Hepatocyte (in vitro differentiated cells): Measurements from ENCODE around the gene STARD10. TPM values are rescaled to one million over a fixed set of nuclear protein-coding genes. Genes with fewer than 3 reads are reported as not detected.

Experiments used
- DNase-seq: peaks from one replicate; pipeline ENCODE4 v3.0.0-alpha.2; 2016; ENCODE audit warnings: low spot score
- H2AFZ ChIP-seq: fragments of 200-600 bp; sonication (generic); 2 replicates; pipeline ENCODE4 v1.6.0; 2016; ENCODE audit warnings: antibody characterized with exemption, mild to moderate bottlenecking
- H3K27ac ChIP-seq: fragments of 200-600 bp; sonication (generic); 2 replicates; pipeline ENCODE4 v1.5.1; 2016; ENCODE audit warnings: mild to moderate bottlenecking
- H3K27me3 ChIP-seq: fragments of 200-600 bp; sonication (generic); 2 replicates; pipeline ENCODE4 v1.6.1; 2016
- H3K36me3 ChIP-seq: fragments of 200-600 bp; sonication (generic); replicated peaks from 2 replicates; pipeline ENCODE4 v1.5.1; 2016; ENCODE audit warnings: low read depth; ENCODE audit not compliant: insufficient read depth
- H3K4me1 ChIP-seq: fragments of 200-600 bp; sonication (generic); 2 replicates; pipeline ENCODE4 v1.5.1; 2016; ENCODE audit warnings: mild to moderate bottlenecking, moderate library complexity; ENCODE audit not compliant: insufficient read depth
- H3K4me2 ChIP-seq: fragments of 200-600 bp; sonication (generic); 2 replicates; pipeline ENCODE4 v1.6.0; 2016
- H3K4me3 ChIP-seq: fragments of 200-600 bp; sonication (generic); 2 replicates; pipeline ENCODE4 v1.5.1; 2016; ENCODE audit warnings: mild to moderate bottlenecking
- H3K79me2 ChIP-seq: fragments of 200-600 bp; sonication (generic); 2 replicates; pipeline ENCODE4 v1.6.0; 2017; ENCODE audit warnings: mild to moderate bottlenecking
- H3K9me2 ChIP-seq: fragments of 200-600 bp; sonication (generic); replicated peaks from 2 replicates; pipeline ENCODE4 v1.6.0; 2017; ENCODE audit warnings: mild to moderate bottlenecking; ENCODE audit not compliant: insufficient read depth
- H3K9me3 ChIP-seq: fragments of 200-600 bp; sonication (generic); 2 replicates; pipeline ENCODE4 v1.5.1; 2016; ENCODE audit warnings: low read depth, mild to moderate bottlenecking
- H4K20me1 ChIP-seq: fragments of 200-600 bp; sonication (generic); 2 replicates; pipeline ENCODE4 v1.6.0; 2016; ENCODE audit warnings: mild to moderate bottlenecking; ENCODE audit not compliant: insufficient read depth, poor library complexity, severe bottlenecking
- EZH2 ChIP-seq: fragments of 200-600 bp; sonication (generic); IDR thresholded peaks from 2 replicates; pipeline ENCODE4 v1.6.1; 2016; ENCODE audit warnings: antibody characterized with exemption, mild to moderate bottlenecking, borderline replicate concordance
- EZH2phosphoT487 ChIP-seq: fragments of 200-600 bp; sonication (generic); IDR thresholded peaks from one replicate; pipeline ENCODE4 v1.6.1; 2018; ENCODE audit warnings: antibody characterized with exemption, mild to moderate bottlenecking, low read depth, moderate library complexity; ENCODE audit not compliant: unreplicated experiment, severe bottlenecking
- WGBS: methylation state at CpG from one replicate; pipeline ENCODE4 v1.1.6; 2016; ENCODE audit warnings: low lambda C conversion rate; ENCODE audit errors: missing lambda C conversion rate; 5-methylcytosine and 5-hydroxymethylcytosine counted together
- polyA plus RNA-seq: library from polyadenylated mRNA; unstranded; fragments of >200 nt; fragmentation: Nextera tagmentation; extraction: Ambion mirVana; gene quantifications from 2 replicates; pipeline ENCODE4 v1.2.1, GENCODE V29; 2016
- total RNA-seq: library from RNA; depleted of rRNA; stranded (reverse); fragments of >200 nt; gene quantifications from 2 replicates; pipeline ENCODE4 v1.2.3, GENCODE V29; 2014
- TF ChIP-seq, protein P1 (sequence below): fragments of 200-600 bp; sonication (generic); IDR thresholded peaks from 2 replicates; pipeline ENCODE4 v1.5.1; 2016; ENCODE audit warnings: antibody characterized with exemption, mild to moderate bottlenecking; ENCODE audit not compliant: poor library complexity

The STARD10 gene
- total and polyA plus RNA-seq, 2 experiments from 2014 or later, result 290 to 686 TPM

DNA sequence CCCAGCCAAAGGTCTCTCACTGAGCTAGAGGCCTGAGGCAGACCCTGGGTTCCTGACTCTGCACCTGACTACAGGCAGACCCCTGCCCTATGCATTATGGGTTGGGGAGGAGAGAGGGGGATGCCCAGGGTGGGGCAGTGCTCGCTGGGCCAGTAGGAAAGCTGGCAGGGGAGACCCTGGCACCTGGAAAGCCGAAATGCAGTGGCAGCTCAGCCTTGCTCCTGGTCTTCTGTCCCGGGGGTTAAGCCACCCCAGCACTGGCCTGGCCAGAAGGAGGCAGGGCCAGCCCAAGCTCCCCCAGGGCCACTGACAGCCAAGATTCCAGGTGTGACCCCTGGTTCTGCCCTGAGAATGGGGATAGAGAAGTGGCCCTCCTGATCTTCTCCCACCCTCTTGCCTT, 47.0 kb downstream of the STARD10 start:
- Histone ChIP-seq H3K27me3 (no peaks in the 10 kb centered on the region), H3K4me1 (peaks cover 51% of the 10 kb centered on the region), H3K27ac (no peak overlapping the region), H3K4me3 (no peak overlapping the region), H3K9me3 (no peaks in the 10 kb centered on the region), H3K9me2 (no peaks in the 10 kb centered on the region), H2AFZ (no peak overlapping the region), H3K79me2 (peaks cover 74% of the 10 kb centered on the region), H3K36me3 (no peaks in the 10 kb centered on the region), H4K20me1 (no peaks in the 10 kb centered on the region), H3K4me2 (no peak overlapping the region)
- DNase-seq, result no peak
- TF ChIP-seq EZH2phosphoT487 (no peak), EZH2 (no peak)
- TF ChIP-seq, protein P1, sequence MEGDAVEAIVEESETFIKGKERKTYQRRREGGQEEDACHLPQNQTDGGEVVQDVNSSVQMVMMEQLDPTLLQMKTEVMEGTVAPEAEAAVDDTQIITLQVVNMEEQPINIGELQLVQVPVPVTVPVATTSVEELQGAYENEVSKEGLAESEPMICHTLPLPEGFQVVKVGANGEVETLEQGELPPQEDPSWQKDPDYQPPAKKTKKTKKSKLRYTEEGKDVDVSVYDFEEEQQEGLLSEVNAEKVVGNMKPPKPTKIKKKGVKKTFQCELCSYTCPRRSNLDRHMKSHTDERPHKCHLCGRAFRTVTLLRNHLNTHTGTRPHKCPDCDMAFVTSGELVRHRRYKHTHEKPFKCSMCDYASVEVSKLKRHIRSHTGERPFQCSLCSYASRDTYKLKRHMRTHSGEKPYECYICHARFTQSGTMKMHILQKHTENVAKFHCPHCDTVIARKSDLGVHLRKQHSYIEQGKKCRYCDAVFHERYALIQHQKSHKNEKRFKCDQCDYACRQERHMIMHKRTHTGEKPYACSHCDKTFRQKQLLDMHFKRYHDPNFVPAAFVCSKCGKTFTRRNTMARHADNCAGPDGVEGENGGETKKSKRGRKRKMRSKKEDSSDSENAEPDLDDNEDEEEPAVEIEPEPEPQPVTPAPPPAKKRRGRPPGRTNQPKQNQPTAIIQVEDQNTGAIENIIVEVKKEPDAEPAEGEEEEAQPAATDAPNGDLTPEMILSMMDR, result no peak
- 86% methylated on average over 3 of the region's 3 CpGs for WGBS

DNA sequence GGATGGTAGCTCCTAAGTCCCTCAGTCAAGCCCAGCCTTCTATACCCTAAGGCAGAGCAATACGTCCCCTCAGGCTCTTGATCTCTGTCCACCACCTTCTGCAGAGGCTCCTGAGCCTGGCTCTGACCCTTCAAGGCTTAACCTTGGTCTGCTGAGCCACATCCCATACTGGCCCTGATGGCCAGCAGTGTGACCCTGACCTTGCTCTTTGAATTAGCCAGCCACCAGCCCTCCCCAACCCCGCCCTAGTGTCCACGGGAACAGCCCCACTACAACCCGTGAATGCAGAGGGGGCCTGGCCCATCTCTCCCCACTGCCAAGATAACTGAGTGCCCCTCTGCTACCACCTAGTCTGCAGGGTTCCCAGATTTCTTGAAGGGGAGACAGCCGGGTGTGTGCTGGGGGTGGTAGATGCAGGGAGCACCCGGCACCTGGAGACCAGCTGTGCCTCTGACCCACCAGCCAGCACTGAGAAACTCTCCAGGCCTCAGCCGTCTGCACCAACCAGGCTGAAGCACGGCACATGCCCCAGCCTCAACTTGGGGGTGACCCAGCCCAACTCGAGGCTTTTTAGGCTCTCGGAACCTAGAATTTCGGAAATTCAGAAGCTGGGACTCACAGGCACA, 47.8 kb downstream of the STARD10 start:
- Histone ChIP-seq H4K20me1 (no peaks in the 10 kb centered on the region), H3K4me1 (peaks cover 51% of the 10 kb centered on the region), H3K79me2 (peaks cover 74% of the 10 kb centered on the region), H3K4me3 (no peak overlapping the region), H3K27me3 (no peaks in the 10 kb centered on the region), H3K9me2 (no peaks in the 10 kb centered on the region), H3K4me2 (no peak overlapping the region), H3K9me3 (no peaks in the 10 kb centered on the region), H3K27ac (no peak overlapping the region), H3K36me3 (no peaks in the 10 kb centered on the region), H2AFZ (no peak overlapping the region)
- 80% methylated on average over 11 of the region's 11 CpGs for WGBS
- TF ChIP-seq EZH2phosphoT487, result no peak
- TF ChIP-seq, protein P1, result no peak
- no peak for TF ChIP-seq EZH2
- DNase-seq, result no peak

DNA sequence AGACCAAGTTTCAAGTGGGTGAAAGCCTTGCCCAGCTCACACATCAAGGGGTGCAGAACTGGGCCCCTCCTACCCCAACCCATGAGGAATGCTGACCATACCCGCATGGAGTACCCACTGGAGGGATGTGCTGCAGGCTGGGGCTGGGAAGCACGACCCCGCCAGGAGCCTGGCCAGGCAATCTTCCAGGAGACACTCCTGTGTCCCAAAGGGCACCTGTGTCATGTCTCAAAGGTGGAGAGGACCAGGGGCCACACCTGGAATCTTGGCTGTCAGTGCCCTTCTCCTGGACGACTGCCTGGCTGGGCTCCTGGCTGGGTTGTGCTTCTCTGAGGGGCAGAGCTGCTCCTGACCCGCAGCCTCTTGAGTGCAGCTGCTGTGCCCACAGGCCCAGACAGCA, 48.3 kb downstream of the STARD10 start:
- Histone ChIP-seq H3K27ac (no peak overlapping the region), H3K4me1 (peaks cover 48% of the 10 kb centered on the region), H3K79me2 (peaks cover 71% of the 10 kb centered on the region), H2AFZ (no peak overlapping the region), H3K4me2 (no peak overlapping the region), H3K4me3 (no peak overlapping the region), H3K27me3 (no peaks in the 10 kb centered on the region), H3K36me3 (no peaks in the 10 kb centered on the region), H3K9me3 (no peaks in the 10 kb centered on the region), H3K9me2 (no peaks in the 10 kb centered on the region), H4K20me1 (no peaks in the 10 kb centered on the region)
- WGBS, result 99% methylated on average over 5 of the region's 5 CpGs
- no peak for DNase-seq
- TF ChIP-seq EZH2phosphoT487 (no peak), EZH2 (no peak)
- TF ChIP-seq, protein P1, result no peak
